Measurements from ENCODE around the gene FKBP3.

Gene FKBP3

DNA sequence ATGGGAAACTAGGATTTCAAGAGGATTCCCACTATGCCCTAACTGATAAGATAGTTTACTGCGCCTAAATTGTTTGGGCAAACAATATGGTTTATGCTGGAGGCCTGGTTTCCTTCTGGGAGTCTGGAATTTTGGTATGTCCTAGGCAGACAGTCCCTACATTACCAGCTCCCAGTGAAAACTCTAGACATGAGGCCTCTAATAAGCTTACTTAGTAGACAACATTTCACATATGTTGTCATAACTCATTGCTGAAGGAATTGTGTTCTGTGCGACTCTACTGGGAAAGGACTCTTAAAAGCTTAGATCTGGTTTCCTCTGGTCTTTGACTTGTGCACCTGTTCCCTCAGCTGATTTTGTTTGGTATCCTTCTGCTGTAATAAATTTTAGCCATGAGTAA lies 68.3 kb downstream of the FKBP3 start:
- Mint-ChIP-seq H3K27me3 (no peaks in the 10 kb centered on the region), H3K36me3 (ENCODE audit: low read depth) (peaks cover 31% of the 10 kb centered on the region), H3K27ac (no peak overlapping the region), H3K4me1 (ENCODE audit: low read depth) (no peaks in the 10 kb centered on the region), H3K9me3 (no peaks in the 10 kb centered on the region), H3K4me3 (no peak overlapping the region)
- intact Hi-C loops (cut with micrococcal nuclease), result no loop called here
